D721Med (cell line): ENCODE measurements around the gene IKZF2.

Source experiments
- DNase-seq: peaks from one replicate; pipeline ENCODE4 v3.0.0; 2011; ENCODE audit warnings: low spot score; ENCODE audit not compliant: insufficient read length
- FAIRE-seq: peaks from 2 replicates; lab custom pipeline; 2011; peaks lifted over from hg19 to GRCh38; lab: Jason Lieb, UNC
- CTCF ChIP-seq: IDR thresholded peaks from 2 replicates; pipeline ENCODE4 v1.5.1; 2012; ENCODE audit warnings: mild to moderate bottlenecking, control low read depth; ENCODE audit not compliant: insufficient read depth; ENCODE audit errors: missing control alignments

IKZF2 gene

GRCh38 chr2:213101692-213102460 is 49.5 kb downstream of the IKZF2 start:
- TF ChIP-seq CTCF: no peak
- DNase-seq (no peak), FAIRE-seq (peak; percentile 6)

GRCh38 chr2:213101109-213101508 is 50.3 kb downstream of the IKZF2 start:
- no peak for DNase-seq
- no peak for TF ChIP-seq CTCF
- no peak for FAIRE-seq

GRCh38 chr2:213098612-213099011 is 52.8 kb downstream of the IKZF2 start:
- no peak for TF ChIP-seq CTCF
- no peak for FAIRE-seq
- no peak for DNase-seq

GRCh38 chr2:213091765-213092164 is 59.6 kb downstream of the IKZF2 start:
- no peak for FAIRE-seq
- DNase-seq: no peak
- no peak for TF ChIP-seq CTCF

GRCh38 chr2:213090772-213091171 is 60.6 kb downstream of the IKZF2 start:
- TF ChIP-seq CTCF: no peak
- no peak for FAIRE-seq
- DNase-seq: no peak

- TF ChIP-seq CTCF: no peak
- FAIRE-seq: no peak
- no peak for DNase-seq
Measured at GRCh38 chr2:213089438-213089837, 62.0 kb downstream of the IKZF2 start.

GRCh38 chr2:213087040-213087439 is 64.4 kb downstream of the IKZF2 start:
- no peak for TF ChIP-seq CTCF
- FAIRE-seq (no peak), DNase-seq (no peak)
